Tibial artery (tissue), 4 donors: Measurements from ENCODE around the gene RNF113B.

Experiments used
- DNase-seq, 2 donors: peaks; one replicate each; pipeline ENCODE4 v3.0.0-alpha.2; 2019
- H3K27ac ChIP-seq, 2 donors: fragments of 200-600 bp; sonication (generic) in 1 of 2; 1 replicate in 1 of 2; 2 replicates in 1 of 2; pipeline ENCODE4 v1.5.1; 2018 to 2019; ENCODE audit warnings: mild to moderate bottlenecking in 1 of 2
- H3K27me3 ChIP-seq, 2 donors: fragments of 200-600 bp; sonication (generic) in 1 of 2; one replicate each; pipeline versions ENCODE4 v1.5.1 to v1.6.0; 2016 to 2019
- H3K36me3 ChIP-seq, 3 donors: fragments of 200-600 bp; sonication (generic) in 2 of 3; one replicate each; pipeline ENCODE4 v1.5.1; 2016 to 2019; ENCODE audit warnings: mild to moderate bottlenecking in 2 of 3
- H3K4me1 ChIP-seq, 4 donors: fragments of 200-600 bp; sonication (generic) in 2 of 4; 1 replicate in 3 of 4; 2 replicates in 1 of 4; pipeline ENCODE4 v1.5.1; 2016 to 2019
- H3K4me3 ChIP-seq, 2 donors: fragments of 200-600 bp; sonication (generic) in 1 of 2; 1 replicate in 1 of 2; 2 replicates in 1 of 2; pipeline ENCODE4 v1.5.1; 2018 to 2019; ENCODE audit warnings: mild to moderate bottlenecking in 2 of 2
- H3K9me3 ChIP-seq, 3 donors: fragments of 200-600 bp; sonication (generic) in 1 of 3; one replicate each; pipeline ENCODE4 v1.5.1; 2016 to 2019
- CTCF ChIP-seq, 2 experiments: fragments of 200-600 bp in 1 of 2; fragments of 450-650 bp in 1 of 2; IDR thresholded peaks; one replicate each; pipeline ENCODE4 v1.5.1; 2017 to 2019; ENCODE audit warnings: antibody characterized with exemption in 2 of 2, mild to moderate bottlenecking in 1 of 2, moderate library complexity in 1 of 2
- intact Hi-C: fragments of 100-400 bp; cut with DNase I; formaldehyde crosslinking; loops from one replicate; pipeline ENCODE4 v1.15.0; 2023; ENCODE audit warnings: low total_unique reads

The RNF113B gene

GRCh38 chr13:98214008-98214643, 37.1 kb upstream of the RNF113B start:
- Histone ChIP-seq H3K27ac (no peak overlapping the region), H3K4me1 (peaks cover 0 to 35% (median 20%) of the 10 kb centered on the region in 4 donors), H3K27me3 (no peaks in the 10 kb centered on the region), H3K9me3 (no peaks in the 10 kb centered on the region), H3K36me3 (peaks cover 0 to 9% (median 6%) of the 10 kb centered on the region in 3 donors), H3K4me3 (no peak overlapping the region)
- intact Hi-C loops, result loop anchor here (10.0 kb wide), 1 partner anchor 69 kb away; the partner anchor contains the start of gene FARP1
- no peak for TF ChIP-seq CTCF (IDR thresholded peaks at IDR 0.05)
- no peak for DNase-seq

GRCh38 chr13:98213354-98213753, 36.3 kb upstream of the RNF113B start:
- Histone ChIP-seq H3K36me3 (peaks cover 0 to 9% (median 6%) of the 10 kb centered on the region in 3 donors), H3K27me3 (no peaks in the 10 kb centered on the region), H3K4me3 (no peak overlapping the region), H3K9me3 (no peaks in the 10 kb centered on the region), H3K27ac (no peak overlapping the region), H3K4me1 (peaks cover 0 to 31% (median 20%) of the 10 kb centered on the region in 4 donors)
- intact Hi-C loops, result loop anchor here (10.0 kb wide), 1 partner anchor 69 kb away; the partner anchor contains the start of gene FARP1
- DNase-seq, result no peak
- no peak for TF ChIP-seq CTCF (IDR thresholded peaks at IDR 0.05)

- no peak for DNase-seq
- TF ChIP-seq CTCF (IDR thresholded peaks at IDR 0.05), result no peak
- intact Hi-C loops, result loop anchor here (10.0 kb wide), 1 partner anchor 68 kb away; the partner anchor contains the start of gene FARP1
- peaks cover 0 to 37% (median 20%) of the 10 kb centered on the region in 4 donors for H3K4me1 ChIP-seq
- no peaks in the 10 kb centered on the region for H3K9me3 ChIP-seq
- no peaks in the 10 kb centered on the region for H3K27me3 ChIP-seq
- H3K36me3 ChIP-seq, result peaks cover 0 to 9% (median 6%) of the 10 kb centered on the region in 3 donors
- no peak overlapping the region for H3K27ac ChIP-seq
- no peak overlapping the region for H3K4me3 ChIP-seq
These were observed 35.7 kb upstream of the RNF113B start for GRCh38 chr13:98212763-98213162.

- Histone ChIP-seq H3K36me3 (peaks cover 0 to 2% (median 0%) of the 10 kb centered on the region in 3 donors), H3K4me3 (no peak overlapping the region), H3K27ac (peak overlapping the region in 1 of 2 donors; percentile 47), H3K9me3 (peaks cover 0 to 5% (median 5%) of the 10 kb centered on the region in 3 donors), H3K27me3 (no peaks in the 10 kb centered on the region), H3K4me1 (peaks cover 0 to 42% (median 16%) of the 10 kb centered on the region in 4 donors)
- intact Hi-C loops, result no loop called here
- TF ChIP-seq CTCF (IDR thresholded peaks at IDR 0.05), result no peak
- no peak for DNase-seq
These were observed 31.5 kb upstream of the RNF113B start for GRCh38 chr13:98208606-98209005.

- H3K4me1 ChIP-seq, result peaks cover 0 to 52% (median 18%) of the 10 kb centered on the region in 4 donors
- no peaks in the 10 kb centered on the region for H3K27me3 ChIP-seq
- H3K27ac ChIP-seq, result peak overlapping the region; percentile 25 to 47
- DNase-seq, result no peak
- H3K36me3 ChIP-seq, result no peaks in the 10 kb centered on the region
- TF ChIP-seq CTCF (IDR thresholded peaks at IDR 0.05), result no peak
- H3K4me3 ChIP-seq, result no peak overlapping the region
- peaks cover 0 to 5% (median 5%) of the 10 kb centered on the region in 3 donors for H3K9me3 ChIP-seq
- intact Hi-C loops, result no loop called here
These were observed 30.3 kb upstream of the RNF113B start for GRCh38 chr13:98207416-98207815.
